ENCODE data around the gene SND1.

The SND1 gene

DNA sequence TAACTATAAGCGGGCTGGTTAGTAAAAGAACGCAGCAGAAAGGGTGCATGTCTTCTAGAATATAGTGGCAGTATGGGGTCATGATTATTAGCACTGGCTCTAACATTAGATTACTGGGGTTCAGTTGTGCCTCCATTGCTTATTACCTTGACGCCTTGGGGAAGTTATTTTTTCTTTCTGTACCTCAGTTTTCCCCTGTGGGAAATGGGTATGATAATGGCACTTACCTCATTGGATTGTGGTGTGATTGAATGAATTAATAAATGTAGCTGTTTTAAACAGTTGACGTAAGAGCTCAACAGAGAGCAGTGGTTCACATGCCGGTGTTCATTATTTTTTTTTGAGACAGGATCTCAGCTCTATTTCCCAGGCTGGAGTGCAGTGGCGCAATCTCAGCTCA, 262.7 kb downstream of the SND1 start:
- DNase-seq: no peak

DNA sequence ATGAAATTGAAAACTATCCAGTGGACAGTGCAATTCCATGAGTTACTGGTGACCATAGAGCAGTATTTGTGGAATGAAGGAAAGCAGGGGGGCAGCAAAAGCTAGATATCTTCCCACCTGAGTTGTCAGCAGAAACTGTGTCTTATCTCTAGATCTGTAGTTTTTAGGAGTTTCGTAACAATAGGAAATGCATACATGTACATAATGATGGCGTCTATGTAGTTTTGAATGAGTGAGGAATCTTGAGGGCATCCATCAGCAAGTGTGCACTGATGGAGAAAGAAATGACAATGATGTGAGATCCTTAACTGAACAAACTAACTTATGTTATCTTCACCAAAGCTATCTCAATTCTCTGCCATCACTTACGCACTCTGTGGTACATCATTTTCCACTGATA, 264.7 kb downstream of the SND1 start:
- no peak for DNase-seq

DNA sequence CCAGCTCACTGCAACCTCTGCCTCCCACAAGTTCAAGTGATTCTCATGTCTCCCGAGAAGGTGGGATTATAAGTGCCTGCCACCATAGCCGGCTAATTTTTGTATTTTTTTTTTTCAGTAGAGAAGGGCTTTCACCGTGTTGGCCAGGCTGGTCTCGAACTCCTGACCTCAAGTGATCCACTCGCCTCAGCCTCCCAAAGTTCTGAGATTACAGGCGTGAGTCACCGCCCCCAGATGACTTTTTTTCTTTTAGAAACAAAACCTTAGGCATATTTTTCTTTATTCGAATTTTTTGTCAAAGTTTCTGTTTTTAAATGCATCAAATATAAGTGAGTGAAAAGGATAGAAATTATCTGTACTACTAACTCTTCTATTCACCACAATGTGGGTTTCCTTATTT, 266.1 kb downstream of the SND1 start:
- no peak for DNase-seq

DNA sequence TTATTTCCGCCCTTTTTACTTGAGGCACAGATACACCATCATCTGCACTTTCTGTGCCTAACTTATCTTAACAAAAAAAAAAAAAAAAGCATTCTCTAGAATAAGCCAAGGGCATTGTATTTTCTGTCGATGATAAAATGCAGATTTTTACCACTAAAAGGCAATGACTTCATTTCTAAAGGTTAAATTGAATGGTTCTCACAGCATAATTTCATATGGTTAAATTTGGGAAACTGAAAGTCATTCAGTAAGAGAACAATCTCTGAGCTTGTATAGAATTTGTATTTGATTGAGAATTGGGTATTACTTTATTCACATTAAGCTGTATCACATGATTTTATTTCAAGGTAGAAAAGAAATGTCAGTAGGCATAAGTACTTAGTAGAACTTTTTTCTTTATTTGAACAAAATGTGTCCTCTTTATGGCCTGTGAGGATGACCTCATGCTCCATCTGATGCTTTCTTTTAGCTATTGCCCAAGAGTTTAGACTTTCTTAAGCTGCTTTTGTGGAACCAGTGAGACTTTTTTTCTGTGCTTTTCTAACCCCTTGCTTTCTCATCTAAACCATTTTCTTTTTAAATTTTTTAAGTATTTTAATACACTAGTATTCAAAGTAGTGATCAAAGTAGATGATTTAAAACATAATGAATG, 268.9 kb downstream of the SND1 start:
- peak; percentile 40 for DNase-seq

DNA sequence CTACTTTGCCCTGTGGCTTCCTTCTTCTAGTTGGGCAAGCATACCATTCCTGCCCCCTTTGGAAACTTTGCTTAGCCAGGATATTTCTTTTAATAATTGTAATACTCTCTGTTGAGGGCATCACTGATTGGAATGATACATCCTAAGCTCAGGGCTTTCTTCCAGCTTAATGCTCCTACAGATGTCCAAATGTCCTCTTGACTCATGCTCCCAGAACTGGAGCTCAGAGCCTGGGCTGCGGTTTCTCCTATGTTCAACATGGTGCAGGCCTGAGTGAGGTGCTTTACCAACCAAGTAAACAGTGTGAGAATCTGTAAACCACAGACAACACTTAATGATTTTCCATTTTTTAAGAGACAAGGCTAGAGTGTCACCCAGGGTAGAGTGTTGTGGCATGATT, 270.7 kb downstream of the SND1 start:
- no peak for DNase-seq

DNA sequence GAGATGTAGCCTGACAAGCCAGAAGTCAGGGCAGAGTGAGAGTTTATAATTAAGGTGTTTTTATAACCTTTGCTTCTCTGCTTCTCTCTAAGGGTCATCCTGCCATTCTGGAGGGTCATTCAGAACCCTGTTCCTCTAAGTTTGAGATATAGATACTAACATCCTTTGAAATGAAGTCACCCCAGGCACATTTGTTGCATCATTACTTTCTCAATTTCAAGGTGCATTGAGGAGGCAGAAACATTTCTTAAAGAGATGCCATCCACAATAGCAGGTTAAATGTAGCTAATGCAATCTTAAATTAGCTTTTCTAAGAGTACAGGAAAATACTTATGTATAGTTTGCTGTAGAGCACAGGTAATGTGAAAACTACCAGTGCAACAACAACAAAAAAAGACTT, 272.9 kb downstream of the SND1 start:
- DNase-seq: no peak

DNA sequence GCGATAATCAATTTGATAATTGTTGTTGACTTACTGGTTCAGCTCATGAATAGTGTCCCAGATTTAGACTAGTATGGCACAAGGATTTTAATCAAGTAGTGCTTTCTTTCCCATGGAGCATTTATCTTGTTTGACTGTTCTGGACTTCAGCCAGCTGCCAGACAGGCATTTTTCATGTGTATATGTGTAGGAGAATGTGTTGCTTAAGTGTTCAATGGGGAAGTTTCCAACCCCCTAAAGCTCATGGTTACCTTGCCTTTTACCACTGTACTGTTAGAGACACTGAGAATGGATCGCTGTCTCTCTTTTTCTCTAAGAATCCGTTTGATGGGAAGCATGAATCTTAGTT, 275.3 kb downstream of the SND1 start:
- DNase-seq: peak; percentile 62

DNA sequence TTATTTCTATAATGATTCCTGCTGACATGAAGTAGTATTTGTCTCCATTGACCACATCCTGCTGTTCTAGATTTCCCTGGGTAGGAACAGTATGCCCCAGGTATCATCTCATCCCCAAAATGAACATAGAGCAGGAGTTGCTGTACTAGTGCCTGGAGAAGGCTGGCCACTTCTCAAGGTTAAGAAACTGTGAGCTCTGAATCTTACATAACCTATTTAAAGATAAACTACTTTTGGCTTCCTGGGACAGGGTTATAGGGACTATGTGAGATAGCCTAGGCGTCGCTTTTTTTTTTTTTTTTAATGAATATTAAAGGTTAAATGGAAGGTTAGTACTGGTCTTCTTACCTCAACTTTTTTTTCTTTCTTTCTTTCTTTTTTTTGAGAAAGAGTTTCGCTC, 276.2 kb downstream of the SND1 start:
- DNase-seq: no peak

DNA sequence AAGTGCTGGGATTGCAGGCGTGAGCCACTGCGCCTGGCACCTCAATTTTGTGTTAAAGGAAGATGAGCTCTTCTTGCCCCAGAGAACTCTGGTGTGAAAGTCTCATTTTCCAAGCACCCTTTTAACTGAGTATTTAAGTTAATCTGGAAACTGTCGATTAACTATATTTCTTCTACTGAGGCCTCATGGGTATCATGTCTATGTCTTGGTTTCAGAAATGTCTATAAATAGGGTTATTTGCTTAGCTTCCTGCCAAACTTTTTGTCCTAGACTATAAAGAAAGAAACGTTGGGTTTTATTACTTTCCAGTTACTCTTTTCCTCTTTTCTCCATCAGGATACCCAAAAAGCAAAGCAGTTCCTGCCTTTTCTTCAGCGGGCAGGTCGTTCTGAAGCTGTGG, 276.9 kb downstream of the SND1 start:
- DNase-seq: no peak

DNA sequence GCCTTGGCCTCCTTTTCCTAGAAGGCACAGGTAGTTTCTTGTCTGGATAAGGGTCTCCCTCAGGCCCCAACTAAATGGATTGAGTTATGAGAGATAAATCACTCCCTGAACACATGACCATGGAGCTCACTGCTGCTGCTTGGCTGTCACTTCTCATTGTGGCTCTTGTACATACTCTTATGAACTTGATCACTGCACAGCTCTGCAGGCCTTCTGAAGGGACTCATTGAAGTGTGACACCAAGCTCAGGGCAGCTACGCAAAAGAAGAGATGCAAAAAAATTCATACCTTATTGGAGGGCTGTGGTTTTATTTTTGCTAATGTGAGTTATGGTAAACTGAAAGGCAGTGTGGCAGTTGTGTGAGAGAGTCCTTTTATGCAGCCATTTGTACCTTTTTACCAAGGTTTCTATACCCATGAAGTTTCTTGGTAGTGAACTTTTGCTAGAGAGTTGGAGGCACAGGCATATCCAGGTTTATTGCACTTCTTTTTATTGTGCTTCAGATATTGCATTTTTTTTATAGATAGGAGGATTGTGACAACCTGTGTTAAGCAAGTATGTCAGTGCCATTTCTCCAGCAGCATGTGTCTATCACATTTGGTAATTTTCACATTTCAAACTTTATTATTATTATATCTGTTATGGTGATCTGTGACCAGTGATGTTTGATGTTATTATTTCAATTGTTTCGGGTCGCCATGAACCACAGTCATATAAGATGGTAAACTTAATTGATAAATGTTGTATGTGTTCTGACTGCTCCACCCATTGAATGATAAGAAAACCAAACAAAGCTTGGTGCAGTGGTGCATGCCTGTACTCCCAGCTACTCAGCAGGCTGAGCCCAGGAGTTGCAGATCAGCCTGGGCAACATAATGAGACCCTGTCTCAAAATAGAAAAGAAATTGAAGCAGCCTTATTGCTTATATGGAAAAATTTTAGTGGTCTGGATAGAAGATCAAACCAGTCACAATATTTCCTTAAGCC, 278.6 kb downstream of the SND1 start:
- no peak for DNase-seq

DNA sequence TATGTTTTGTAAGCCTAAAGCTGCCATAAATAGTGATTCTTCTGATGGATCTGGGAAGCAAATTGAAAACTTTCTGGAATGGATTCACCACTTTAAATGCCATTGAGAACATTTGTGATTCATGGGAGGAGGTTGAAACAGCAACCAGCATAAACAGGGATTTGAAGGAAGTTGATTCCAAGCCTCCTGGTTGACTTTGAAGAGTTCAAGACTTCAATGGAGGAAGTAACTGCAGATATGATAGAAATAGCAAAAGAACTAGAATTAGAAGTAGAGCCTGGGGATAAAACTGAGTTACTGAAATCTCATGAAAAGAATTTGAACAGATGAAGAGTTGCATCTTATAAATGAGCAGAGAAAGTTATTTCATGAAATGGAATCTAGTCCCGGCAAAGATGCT, 280.1 kb downstream of the SND1 start:
- DNase-seq: no peak

DNA sequence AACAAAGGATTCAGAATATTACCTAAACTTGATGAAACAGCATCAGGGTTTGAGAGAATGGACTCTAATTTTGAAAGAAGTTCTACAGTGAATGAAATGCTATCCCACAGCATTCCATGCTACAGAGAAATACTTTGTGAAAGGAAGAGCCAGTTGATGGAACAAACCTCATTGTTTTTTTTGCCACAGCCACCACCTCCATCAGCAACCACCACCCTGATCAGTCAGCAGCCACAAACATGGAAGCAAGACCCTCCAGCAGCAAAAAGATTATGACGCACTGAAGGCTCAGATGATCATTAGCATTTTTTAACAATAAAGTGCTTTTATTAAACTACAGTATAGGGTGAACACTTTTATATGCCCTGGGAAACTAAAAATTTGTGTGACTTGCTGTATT, 280.5 kb downstream of the SND1 start:
- no peak for DNase-seq

DNA sequence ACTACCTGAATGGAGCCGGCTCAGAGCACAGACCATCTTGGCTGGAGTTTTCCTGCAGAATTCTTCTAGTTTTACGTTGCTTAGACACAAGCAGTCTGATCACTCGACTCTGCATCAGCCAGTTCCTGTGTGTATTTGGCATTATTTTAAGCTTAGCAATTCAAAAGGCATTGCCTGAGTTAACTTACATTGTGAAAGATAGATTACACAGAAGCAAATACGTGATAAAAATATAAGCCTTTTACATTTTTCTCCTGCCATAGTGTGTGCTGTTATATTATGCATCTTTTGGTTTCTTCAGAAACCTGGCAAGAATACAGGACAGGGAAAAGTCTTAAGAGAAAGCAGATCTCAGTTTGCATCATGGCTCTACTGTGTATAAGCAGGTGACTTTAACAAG, 281.2 kb downstream of the SND1 start:
- DNase-seq: peak; percentile 18

DNA sequence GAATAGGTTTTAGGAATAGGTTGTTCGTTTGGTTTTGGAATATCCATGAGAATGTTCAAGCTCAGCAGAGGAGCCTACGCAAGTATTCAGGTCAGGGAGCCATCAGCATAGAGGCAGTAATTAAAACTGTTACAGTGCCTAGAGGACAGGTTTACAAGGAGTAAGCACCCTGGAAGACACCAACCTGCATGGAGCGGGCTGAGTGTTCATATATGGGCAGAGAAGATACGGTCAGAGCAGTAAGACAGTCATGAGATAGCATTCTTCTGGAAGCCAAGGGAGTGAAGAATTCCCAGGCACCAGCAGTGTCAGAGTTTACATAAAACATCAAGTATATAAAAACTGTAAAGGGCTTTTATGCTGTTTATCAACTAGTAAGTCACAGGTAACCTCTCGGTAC, 282.7 kb downstream of the SND1 start:
- no peak for DNase-seq

DNA sequence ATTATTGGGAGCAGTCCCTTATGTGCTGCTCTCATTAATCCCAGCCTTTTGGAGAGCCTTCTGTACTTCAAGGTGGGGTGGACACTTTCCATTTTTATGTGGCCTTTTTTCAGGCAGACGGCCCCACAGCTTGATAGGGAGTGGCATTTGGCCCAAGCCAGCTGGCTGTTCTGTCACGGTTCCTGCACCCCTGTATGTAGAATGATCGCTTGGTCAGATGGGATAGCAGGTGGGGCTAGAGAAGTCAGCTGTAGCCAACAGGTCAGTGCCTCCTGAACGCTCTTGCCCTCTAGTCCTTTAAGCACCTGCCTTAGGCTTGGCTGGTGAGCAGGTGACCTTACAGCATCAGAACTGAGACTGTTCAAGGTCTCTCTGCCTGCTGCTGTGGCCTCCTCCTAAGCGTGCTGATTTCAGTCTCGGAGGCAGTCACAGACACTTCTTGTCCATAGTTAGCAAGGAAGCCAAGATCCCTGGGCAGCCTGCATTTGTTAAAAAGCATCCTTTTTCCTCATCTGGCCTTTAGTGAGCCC, 283.9 kb downstream of the SND1 start:
- no peak for DNase-seq

DNA sequence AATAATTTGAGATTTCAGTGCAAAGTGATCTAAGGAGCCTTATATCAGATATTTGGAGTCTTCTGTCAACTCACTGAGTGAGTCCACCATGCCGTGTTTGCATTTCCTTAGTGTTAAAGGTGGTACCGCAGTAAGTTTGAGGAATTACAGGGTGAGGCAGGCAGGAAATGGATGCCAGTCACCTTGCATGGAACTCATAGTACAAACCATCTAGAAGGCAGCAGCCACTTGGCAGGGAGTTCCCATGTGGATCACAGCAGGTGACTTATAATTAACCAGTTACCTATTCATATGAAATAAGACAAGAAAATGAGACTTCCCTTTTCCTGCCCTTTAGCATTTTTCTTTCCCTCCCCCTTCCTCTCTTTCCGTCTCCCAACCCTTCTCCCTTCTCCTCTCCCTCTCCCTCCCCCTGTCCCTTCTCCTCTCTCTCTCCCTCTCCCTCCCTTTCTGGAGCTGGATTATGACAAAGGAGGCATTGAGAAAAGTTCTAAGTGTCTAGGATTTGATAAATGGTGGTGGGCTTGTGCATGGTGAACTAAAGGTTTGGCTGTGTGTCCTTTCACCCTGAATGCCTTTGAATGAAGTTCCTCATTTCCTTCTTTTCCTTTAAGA, 285.2 kb downstream of the SND1 start:
- DNase-seq: no peak

DNA sequence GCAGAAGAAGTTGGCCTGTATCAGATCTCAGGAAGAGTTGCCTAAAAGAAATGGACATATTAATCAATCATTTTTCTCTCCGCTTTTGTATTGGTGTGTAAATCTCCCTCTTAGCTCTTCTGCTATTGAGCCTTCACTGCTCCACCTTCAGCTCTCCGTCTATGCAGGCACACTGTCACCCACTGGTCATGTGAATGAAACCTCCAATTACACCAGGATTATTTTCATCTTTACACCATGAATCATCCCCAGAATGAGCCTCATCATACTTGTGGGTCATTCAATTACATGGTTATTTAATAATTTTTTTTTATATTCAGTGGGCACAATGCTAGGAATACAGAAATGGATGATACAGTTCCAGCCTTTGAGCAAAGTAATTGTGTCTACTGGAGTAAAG, 286.6 kb downstream of the SND1 start:
- peak; percentile 81 for DNase-seq

DNA sequence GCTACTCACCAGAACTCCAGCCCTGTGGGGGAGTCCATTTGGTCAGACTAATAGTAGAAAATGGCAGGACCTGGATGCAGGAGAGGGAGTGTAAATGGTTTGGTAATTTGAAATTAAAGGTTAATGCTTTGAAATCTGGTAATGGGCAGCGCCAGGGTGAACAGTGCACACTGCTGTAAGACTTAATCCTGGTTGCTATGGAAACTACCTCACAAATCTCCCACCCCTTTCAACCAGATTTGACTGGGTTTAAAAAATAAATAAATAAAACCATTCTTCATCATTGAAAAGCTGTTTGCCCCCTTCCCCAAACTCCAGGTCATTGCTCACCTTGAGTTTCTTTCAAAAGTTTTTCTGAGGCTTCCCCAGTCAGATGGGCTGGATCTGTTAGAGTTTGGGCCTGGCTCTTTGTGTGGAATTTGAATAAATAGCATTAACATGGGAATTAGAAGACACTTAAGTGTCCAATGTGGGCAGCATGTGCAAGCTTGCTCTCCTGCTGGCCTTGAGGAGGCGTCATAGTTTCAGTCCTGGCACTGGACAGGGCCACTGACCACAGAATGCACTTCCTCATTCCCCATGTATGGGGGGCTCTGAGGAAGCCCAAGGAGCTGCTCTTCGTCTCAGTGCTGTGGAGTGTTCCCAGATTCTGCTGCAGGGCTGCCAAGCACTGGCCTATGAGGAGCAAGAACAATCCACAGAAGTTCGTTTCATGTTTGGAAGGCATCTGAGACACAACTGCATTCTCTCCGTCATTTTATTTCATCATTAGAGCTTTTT, 288.6 kb downstream of the SND1 start:
- DNase-seq: no peak

DNA sequence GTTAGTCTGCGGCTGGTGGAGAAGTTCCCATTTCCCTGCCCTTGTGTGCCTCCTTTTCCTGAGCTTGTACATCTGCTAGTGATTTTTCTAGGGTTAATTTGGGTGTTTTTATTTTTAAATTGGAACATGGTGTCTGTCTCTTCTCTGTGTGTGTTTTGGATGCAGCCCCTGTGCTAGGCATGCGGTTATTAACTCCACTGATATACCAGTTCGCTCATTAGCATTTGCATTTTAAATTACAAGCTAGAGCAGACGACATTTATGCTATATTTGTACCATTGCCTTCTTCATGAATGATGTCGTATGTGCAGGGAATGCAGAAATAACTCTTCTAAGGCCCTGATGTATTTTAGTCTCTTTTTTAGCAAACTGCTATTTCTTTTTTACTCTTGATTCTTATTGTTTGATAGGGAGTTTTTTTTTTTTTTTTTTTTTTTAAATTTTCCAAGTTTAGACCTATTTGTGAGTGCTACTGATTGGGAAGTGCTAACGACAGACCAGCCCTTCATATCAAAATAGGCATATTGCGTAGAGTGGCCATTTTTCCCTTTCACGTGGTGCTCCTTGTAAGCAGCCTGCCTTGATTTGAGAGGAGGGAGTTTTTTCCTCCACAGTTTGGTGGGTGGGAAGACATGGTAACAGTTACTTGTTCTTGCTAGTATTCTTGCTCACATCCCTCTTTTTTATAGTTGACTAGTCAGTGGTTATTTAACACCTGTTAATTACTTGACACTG, 289.6 kb downstream of the SND1 start:
- DNase-seq: no peak

DNA sequence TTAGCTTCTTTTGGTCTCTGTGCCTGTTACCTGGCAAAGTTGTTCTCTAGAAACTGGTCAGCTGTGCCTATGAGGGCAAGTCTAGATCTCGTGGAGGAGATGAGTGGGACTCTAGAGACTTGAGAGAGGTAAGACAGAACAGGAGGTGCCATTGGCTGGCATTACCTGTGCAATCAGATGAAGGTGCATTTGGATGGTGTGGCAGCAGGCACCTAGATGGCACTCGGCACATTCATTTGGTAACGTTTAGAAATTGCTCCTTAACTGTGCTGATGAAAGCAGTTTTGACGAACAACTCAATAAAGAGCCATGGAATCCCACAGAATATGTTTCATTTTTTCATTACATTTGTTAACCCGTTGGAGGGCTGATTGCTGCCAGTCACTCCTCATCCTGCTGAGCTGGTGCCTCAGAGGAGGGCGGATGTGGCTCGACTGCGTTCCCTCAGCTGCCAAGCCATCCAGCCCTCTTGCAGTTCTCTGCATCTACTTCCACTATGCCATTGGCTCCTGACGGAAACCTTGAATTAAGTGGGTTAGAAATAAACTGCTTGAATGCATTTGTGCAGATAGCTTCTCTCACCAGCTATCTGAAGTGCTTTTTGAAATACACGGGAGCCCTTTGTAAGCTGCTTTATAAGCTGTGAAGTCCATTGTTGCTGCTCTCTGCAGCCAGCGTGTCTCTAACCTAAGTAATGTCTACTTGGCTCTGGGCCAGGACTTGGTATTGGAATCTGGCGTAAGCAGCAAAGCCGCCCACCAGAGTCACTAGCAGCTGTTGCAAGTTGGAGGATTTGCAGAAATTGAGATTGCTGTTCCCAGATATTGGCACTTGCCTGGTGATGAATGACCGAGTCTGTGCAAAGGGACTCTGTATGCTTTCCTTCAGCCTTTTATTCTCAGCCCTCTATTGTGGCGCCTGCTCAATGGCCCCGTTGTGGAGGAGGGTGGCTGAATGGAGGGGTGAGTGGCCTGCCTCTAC, 291.8 kb downstream of the SND1 start:
- DNase-seq: peak; percentile 63

DNA sequence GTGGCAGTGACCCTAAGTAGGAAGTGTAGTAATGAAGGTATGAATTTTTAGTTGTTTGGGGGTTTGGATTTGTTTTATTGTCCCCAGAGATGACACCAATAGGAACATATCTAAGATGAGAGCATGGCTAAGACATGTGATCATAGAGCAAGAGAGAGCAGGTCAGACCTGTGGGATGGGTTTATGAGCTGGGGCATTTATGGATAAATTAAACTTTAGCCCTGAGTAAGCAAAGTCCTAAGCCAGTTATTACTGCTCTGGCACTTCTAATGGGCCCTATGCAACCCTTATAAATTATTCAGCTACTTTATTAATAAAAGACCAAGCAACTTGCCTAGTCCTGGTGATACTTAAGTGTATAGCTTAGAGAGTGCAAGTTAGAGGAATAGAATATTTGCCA, 294.1 kb downstream of the SND1 start:
- DNase-seq: no peak
